ENCODE data around the gene PPTC7.

DNA sequence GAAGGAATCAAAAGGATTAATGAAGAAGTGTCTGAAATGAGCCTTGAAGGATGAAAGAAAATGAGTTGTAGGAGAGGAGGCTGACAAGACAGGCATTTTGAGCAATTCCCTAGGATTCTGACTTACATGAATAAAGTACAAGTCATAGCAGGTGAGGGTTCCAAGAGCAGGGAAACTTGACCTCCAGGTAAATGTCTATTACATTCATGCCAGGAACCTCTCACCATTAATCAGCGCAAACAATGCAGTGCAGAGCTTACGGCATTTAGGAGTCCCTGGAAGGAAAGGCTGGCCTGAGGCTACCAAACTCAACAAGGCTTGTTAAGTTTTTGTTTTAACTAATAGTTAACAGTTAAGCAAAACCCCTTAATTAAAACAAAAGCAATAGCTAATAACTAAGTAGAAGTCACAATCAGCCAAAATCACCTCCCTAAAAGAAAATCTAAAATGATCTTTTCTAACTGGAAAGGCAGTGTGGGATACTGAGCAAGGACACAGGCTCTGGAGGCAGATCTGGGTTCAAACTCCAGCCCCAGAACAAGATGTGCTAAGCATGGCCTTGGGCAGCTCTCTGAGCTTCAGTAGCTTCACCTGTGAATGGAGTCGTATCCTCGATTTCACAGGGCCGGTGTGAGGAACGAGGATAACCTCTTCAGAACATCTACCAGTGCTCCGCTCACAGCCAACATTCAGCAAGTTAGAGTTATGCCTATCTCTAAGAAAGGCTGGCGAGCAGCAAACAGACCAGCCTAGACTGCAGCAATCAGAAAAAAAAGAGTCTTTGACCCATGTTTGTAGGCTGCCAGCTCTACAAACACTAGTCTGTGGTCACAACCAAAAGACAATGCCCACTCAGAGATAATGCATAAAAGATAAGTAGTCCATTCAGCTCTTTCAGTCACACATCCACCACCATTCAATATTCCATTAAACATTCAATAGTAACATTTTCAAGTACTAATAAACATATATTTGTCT is 16.9 kb downstream of the PPTC7 start:
- TF ChIP-seq, protein P1, sequence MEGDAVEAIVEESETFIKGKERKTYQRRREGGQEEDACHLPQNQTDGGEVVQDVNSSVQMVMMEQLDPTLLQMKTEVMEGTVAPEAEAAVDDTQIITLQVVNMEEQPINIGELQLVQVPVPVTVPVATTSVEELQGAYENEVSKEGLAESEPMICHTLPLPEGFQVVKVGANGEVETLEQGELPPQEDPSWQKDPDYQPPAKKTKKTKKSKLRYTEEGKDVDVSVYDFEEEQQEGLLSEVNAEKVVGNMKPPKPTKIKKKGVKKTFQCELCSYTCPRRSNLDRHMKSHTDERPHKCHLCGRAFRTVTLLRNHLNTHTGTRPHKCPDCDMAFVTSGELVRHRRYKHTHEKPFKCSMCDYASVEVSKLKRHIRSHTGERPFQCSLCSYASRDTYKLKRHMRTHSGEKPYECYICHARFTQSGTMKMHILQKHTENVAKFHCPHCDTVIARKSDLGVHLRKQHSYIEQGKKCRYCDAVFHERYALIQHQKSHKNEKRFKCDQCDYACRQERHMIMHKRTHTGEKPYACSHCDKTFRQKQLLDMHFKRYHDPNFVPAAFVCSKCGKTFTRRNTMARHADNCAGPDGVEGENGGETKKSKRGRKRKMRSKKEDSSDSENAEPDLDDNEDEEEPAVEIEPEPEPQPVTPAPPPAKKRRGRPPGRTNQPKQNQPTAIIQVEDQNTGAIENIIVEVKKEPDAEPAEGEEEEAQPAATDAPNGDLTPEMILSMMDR (IDR thresholded peaks at IDR 0.05), result no peak
- no peak for TF ChIP-seq POLR2A (IDR thresholded peaks at IDR 0.05)

Data from uterus (tissue), 2 donors.